HG03097 (cell line): ENCODE measurements around the gene ITCH.

Experiments used
- ATAC-seq: cut with Tn5 transposase; IDR thresholded peaks from one replicate; pipeline ENCODE4 v1.9.1; 2021; ENCODE audit not compliant: unreplicated experiment, low FRiP score

ITCH gene

GRCh38 chr20:34525709-34526416 is 162.8 kb downstream of the ITCH start:
- no peak for ATAC-seq

GRCh38 chr20:34526466-34526865 is 163.4 kb downstream of the ITCH start:
- no peak for ATAC-seq

- ATAC-seq, result no peak
These were observed 163.9 kb downstream of the ITCH start for GRCh38 chr20:34527016-34527415.

GRCh38 chr20:34528921-34529297 is 165.8 kb downstream of the ITCH start:
- ATAC-seq, result no peak

GRCh38 chr20:34529742-34530141 is 166.7 kb downstream of the ITCH start:
- ATAC-seq, result no peak

GRCh38 chr20:34530342-34530741 is 167.3 kb downstream of the ITCH start:
- no peak for ATAC-seq

GRCh38 chr20:34531608-34532265 is 168.7 kb downstream of the ITCH start:
- no peak for ATAC-seq

GRCh38 chr20:34532320-34532719 is 169.2 kb downstream of the ITCH start:
- ATAC-seq, result no peak

GRCh38 chr20:34532756-34533155 is 169.7 kb downstream of the ITCH start:
- ATAC-seq, result no peak

- ATAC-seq, result no peak
These were observed 171.5 kb downstream of the ITCH start for GRCh38 chr20:34534391-34535165.

- no peak for ATAC-seq
These were observed 172.3 kb downstream of the ITCH start for GRCh38 chr20:34535301-34535840.

- ATAC-seq, result no peak
These were observed 172.8 kb downstream of the ITCH start for GRCh38 chr20:34535857-34536256.

- no peak for ATAC-seq
These were observed 173.8 kb downstream of the ITCH start for GRCh38 chr20:34536798-34537394.

GRCh38 chr20:34537651-34538050 is 174.6 kb downstream of the ITCH start:
- no peak for ATAC-seq

GRCh38 chr20:34538671-34539123 is 175.6 kb downstream of the ITCH start:
- no peak for ATAC-seq

- no peak for ATAC-seq
These were observed 176.7 kb downstream of the ITCH start for GRCh38 chr20:34539756-34540155.

- ATAC-seq, result no peak
These were observed 177.7 kb downstream of the ITCH start for GRCh38 chr20:34540596-34541263.

GRCh38 chr20:34541264-34541901 is 178.3 kb downstream of the ITCH start:
- no peak for ATAC-seq

- ATAC-seq, result no peak
These were observed 178.8 kb downstream of the ITCH start for GRCh38 chr20:34541917-34542316.

- no peak for ATAC-seq
These were observed 179.4 kb downstream of the ITCH start for GRCh38 chr20:34542439-34542838.
